H1 (cell line): ENCODE measurements around the gene LCE1F. TPM values are rescaled to one million over a fixed set of nuclear protein-coding genes. Genes with fewer than 3 reads are reported as not detected.

Experiments used
- CTCF ChIA-PET: fragments of 300-600 bp; sonication (Branson Sonifier 250); formaldehyde crosslinking; loops from one replicate; lab custom pipeline; 2021; ENCODE audit not compliant: partially characterized antibody; lab: Charles Lee
- POLR2A ChIA-PET: fragments of 300-600 bp; sonication (Branson Sonifier 250); formaldehyde crosslinking; loops from one replicate; lab custom pipeline; 2021; ENCODE audit warnings: inconsistent platforms; ENCODE audit not compliant: partially characterized antibody; lab: Charles Lee
- DNase-seq, 2 experiments: peaks; one replicate each; pipeline versions ENCODE4 v3.0.0 to v3.0.0-alpha.2; 2010 to 2022; ENCODE audit warnings: low spot score in 2 of 2, low read depth in 1 of 2, mixed read lengths in 1 of 2
- FAIRE-seq: peaks from 2 replicates; lab custom pipeline; 2011; peaks lifted over from hg19 to GRCh38; lab: Jason Lieb, UNC
- H2AFZ ChIP-seq: 2 replicates; pipeline ENCODE4 v1.8.1; 2012; ENCODE audit warnings: low read length, inconsistent platforms
- H2AK5ac ChIP-seq: 2 replicates; pipeline ENCODE4 v1.6.1; 2013; ENCODE audit warnings: low read depth, low read length
- H2BK120ac ChIP-seq: replicated peaks from 2 replicates; pipeline ENCODE3; 2013; ENCODE audit warnings: low read depth, low read length, inconsistent platforms
- H2BK12ac ChIP-seq: 2 replicates; pipeline ENCODE4 v1.6.1; 2013; ENCODE audit warnings: low read depth, low read length
- H2BK15ac ChIP-seq: 2 replicates; pipeline ENCODE4 v1.6.1; 2013; ENCODE audit warnings: low read length
- H2BK20ac ChIP-seq: 2 replicates; pipeline ENCODE4 v1.6.1; 2013; ENCODE audit warnings: low read length
- H2BK5ac ChIP-seq: 2 replicates; pipeline ENCODE4 v1.6.1; 2013; ENCODE audit warnings: low read depth, low read length
- H3K14ac ChIP-seq: 2 replicates; pipeline ENCODE4 v1.6.1; 2013; ENCODE audit warnings: inconsistent platforms; ENCODE audit not compliant: insufficient read length
- H3K18ac ChIP-seq: 2 replicates; pipeline ENCODE4 v1.6.1; 2013; ENCODE audit warnings: low read length; ENCODE audit errors: extremely low read depth
- H3K23ac ChIP-seq: 2 replicates; pipeline ENCODE4 v1.6.1; 2013; ENCODE audit warnings: inconsistent platforms; ENCODE audit not compliant: insufficient read length
- H3K23me2 ChIP-seq: 2 replicates; pipeline ENCODE4 v1.6.1; 2013; ENCODE audit warnings: low read depth, low read length
- H3K27ac ChIP-seq: 2 replicates; pipeline ENCODE4 v1.6.1; 2011; ENCODE audit warnings: low read depth, low read length, inconsistent platforms
- H3K27me3 ChIP-seq, 4 experiments: replicated peaks in 1 of 4; 1 replicate in 1 of 4; 2 replicates in 3 of 4; pipeline versions ENCODE4 v1.6.1 to v1.8.1; 2011 to 2013; ENCODE audit warnings: low read length in 3 of 4, mild to moderate bottlenecking in 3 of 4, inconsistent platforms in 2 of 4, mixed read lengths in 2 of 4, moderate library complexity in 1 of 4; ENCODE audit not compliant: control insufficient read depth in 3 of 4, insufficient read depth in 3 of 4; ENCODE audit errors: extremely low read depth in 1 of 4
- H3K36me3 ChIP-seq, 4 experiments: 2 replicates each; pipeline versions ENCODE4 v1.6.1 to v1.8.1; 2011 to 2013; ENCODE audit warnings: mild to moderate bottlenecking in 4 of 4, low read length in 3 of 4, moderate library complexity in 2 of 4, control low read depth in 1 of 4, inconsistent platforms in 1 of 4; ENCODE audit not compliant: insufficient read depth in 4 of 4, control insufficient read depth in 2 of 4
- H3K4ac ChIP-seq: replicated peaks from 2 replicates; pipeline ENCODE3; 2013; ENCODE audit warnings: low read length, low read depth, mixed read lengths, inconsistent platforms; ENCODE audit not compliant: insufficient read length
- H3K4me1 ChIP-seq, 4 experiments: replicated peaks in 1 of 4; 1 replicate in 1 of 4; 2 replicates in 3 of 4; pipeline versions ENCODE4 v1.6.1 to v1.8.1; 2011 to 2013; ENCODE audit warnings: low read length in 3 of 4, inconsistent platforms in 2 of 4, mixed read lengths in 1 of 4; ENCODE audit not compliant: insufficient read depth in 4 of 4, control insufficient read depth in 3 of 4
- H3K4me2 ChIP-seq, 2 experiments: 2 replicates each; pipeline versions ENCODE4 v1.6.1 to v1.8.1; 2011 to 2013; ENCODE audit warnings: low read depth in 2 of 2, low read length in 2 of 2, control low read depth in 1 of 2, inconsistent platforms in 1 of 2, mild to moderate bottlenecking in 1 of 2; ENCODE audit not compliant: insufficient read depth in 1 of 2
- H3K4me3 ChIP-seq, 4 experiments: fragments of 200-600, 300-600 bp in 1 of 4; sonication (generic), shearing (Covaris generic), sonication (Bioruptor Twin) in 1 of 4; 2 replicates each; pipeline versions ENCODE4 v1.5.1 to v1.8.1; 2011 to 2016; ENCODE audit warnings: low read length in 4 of 4, low read depth in 3 of 4, control low read depth in 2 of 4, inconsistent platforms in 2 of 4, mild to moderate bottlenecking in 2 of 4, mixed read lengths in 1 of 4, moderate library complexity in 1 of 4; ENCODE audit not compliant: insufficient read depth in 2 of 4; ENCODE audit errors: extremely low read depth in 1 of 4
- H3K56ac ChIP-seq: replicated peaks from 2 replicates; pipeline ENCODE3; 2013; ENCODE audit warnings: low read depth, mild to moderate bottlenecking, mixed read lengths, low read length, inconsistent platforms; ENCODE audit not compliant: insufficient read length
- H3K79me1 ChIP-seq: 2 replicates; pipeline ENCODE4 v1.6.1; 2013; ENCODE audit warnings: low read depth, low read length, control low read depth
- H3K79me2 ChIP-seq, 2 experiments: 2 replicates each; pipeline versions ENCODE4 v1.6.1 to v1.8.1; 2012 to 2013; ENCODE audit warnings: low read length in 2 of 2, mild to moderate bottlenecking in 2 of 2, inconsistent platforms in 1 of 2; ENCODE audit not compliant: insufficient read depth in 2 of 2, control insufficient read depth in 1 of 2
- H3K9ac ChIP-seq, 4 experiments: replicated peaks in 1 of 4; 1 replicate in 1 of 4; 2 replicates in 3 of 4; pipeline versions ENCODE4 v1.6.1 to v1.8.1; 2011 to 2013; ENCODE audit warnings: low read depth in 3 of 4, low read length in 3 of 4, control low read depth in 2 of 4, mild to moderate bottlenecking in 2 of 4, moderate library complexity in 2 of 4, inconsistent platforms in 1 of 4; ENCODE audit errors: extremely low read depth in 1 of 4
- H3K9me3 ChIP-seq, 2 experiments: 2 replicates each; pipeline versions ENCODE4 v1.6.1 to v1.8.1; 2012 to 2013; ENCODE audit warnings: mild to moderate bottlenecking in 2 of 2, moderate library complexity in 2 of 2, control low read depth in 1 of 2, inconsistent platforms in 1 of 2, low read depth in 1 of 2, low read length in 1 of 2, mixed read lengths in 1 of 2; ENCODE audit not compliant: insufficient read depth in 2 of 2
- H4K20me1 ChIP-seq, 2 experiments: replicated peaks in 1 of 2; 2 replicates each; pipeline versions ENCODE3 to v1.8.1; 2011 to 2013; ENCODE audit warnings: inconsistent platforms in 2 of 2, low read length in 2 of 2, mild to moderate bottlenecking in 1 of 2; ENCODE audit not compliant: insufficient read depth in 2 of 2, control insufficient read depth in 1 of 2
- H4K5ac ChIP-seq: 2 replicates; pipeline ENCODE4 v1.6.1; 2013; ENCODE audit warnings: low read length, low read depth, mixed read lengths, inconsistent platforms; ENCODE audit not compliant: insufficient read length
- H4K8ac ChIP-seq: 2 replicates; pipeline ENCODE4 v1.8.0; 2013; ENCODE audit warnings: mild to moderate bottlenecking, moderate library complexity, low read length, inconsistent platforms; ENCODE audit not compliant: insufficient read depth; ENCODE audit errors: extremely low read depth
- H4K91ac ChIP-seq: replicated peaks from 2 replicates; pipeline ENCODE3; 2013; ENCODE audit warnings: low read length, mixed read lengths, inconsistent platforms; ENCODE audit not compliant: insufficient read length
- BCL11A ChIP-seq, 2 experiments: IDR thresholded peaks; one replicate each; pipeline ENCODE4 v1.6.1; 2011; ENCODE audit warnings: low read depth in 2 of 2, low read length in 2 of 2, mild to moderate bottlenecking in 2 of 2
- MAFK ChIP-seq: IDR thresholded peaks from 2 replicates; pipeline ENCODE4 v1.6.1; 2012; ENCODE audit warnings: low read depth, mild to moderate bottlenecking, improper control_type of control experiment, low read length
- WGBS, 2 experiments: shearing (Covaris generic) in 1 of 2; methylation state at CpG; one replicate each; pipeline versions ENCODE4 v1.1.6 to v1.1.7; 2013 to 2015; ENCODE audit warnings: low lambda C conversion rate in 2 of 2, mixed read lengths in 2 of 2, inconsistent platforms in 1 of 2, low coverage in 1 of 2, missing lambda C conversion rate in 1 of 2; ENCODE audit not compliant: insufficient replicate concordance in 2 of 2, insufficient coverage in 1 of 2, insufficient read length in 1 of 2; ENCODE audit errors: extremely low coverage in 1 of 2, missing lambda C conversion rate in 1 of 2; 5-methylcytosine and 5-hydroxymethylcytosine counted together
- polyA plus RNA-seq, 7 experiments: library from polyadenylated mRNA; depleted of rRNA in 3 of 7; stranded (reverse) in 5 of 7; unstranded in 2 of 7; fragments of >200 nt in 5 of 7; fragments of 200-250 nt in 2 of 7; gene quantifications; 1 replicate in 5 of 7; 2 replicates in 1 of 7; 4 replicates in 1 of 7; pipeline versions ENCODE4 v1.2.1 to v1.2.3, GENCODE V29; 2011 to 2013; ENCODE audit warnings: missing spikeins in 2 of 7, mixed read lengths in 2 of 7
- total RNA-seq: library from RNA; stranded (reverse); fragmentation: NEBNext Ultra II Directional; extraction: Animal tissue kit (Norgen Biotek cat#: 25700); gene quantifications from 2 replicates; pipeline ENCODE4 v1.2.1, GENCODE V29; 2021

The LCE1F gene
- total and polyA plus RNA-seq, 2 of the 8 experiments (the other 6 are each of a cell fraction or from before 2014, with no cell fraction given) = not detected

GRCh38 chr1:152760551-152761190 is 14.3 kb upstream of the LCE1F start:
- Histone ChIP-seq H3K4ac (no peak overlapping the region), H3K9ac (no peak overlapping the region), H4K8ac (no peak overlapping the region), H3K23me2 (no peaks in the 10 kb centered on the region), H4K5ac (no peak overlapping the region), H3K27me3 (no peaks in the 10 kb centered on the region), H3K36me3 (no peaks in the 10 kb centered on the region), H4K91ac (no peak overlapping the region), H3K14ac (no peak overlapping the region), H3K23ac (no peak overlapping the region), H2BK12ac (no peak overlapping the region), H2BK5ac (no peak overlapping the region), H2BK120ac (no peak overlapping the region), H3K18ac (no peak overlapping the region), H4K20me1 (no peaks in the 10 kb centered on the region), H3K79me2 (no peaks in the 10 kb centered on the region), H2BK15ac (no peak overlapping the region), H3K4me3 (no peak overlapping the region), H2AFZ (no peak overlapping the region), H3K79me1 (no peaks in the 10 kb centered on the region), H3K4me1 (no peaks in the 10 kb centered on the region), H3K56ac (no peak overlapping the region), H3K9me3 (peaks cover 83 to 89% of the 10 kb centered on the region in 2 experiments), H3K27ac (no peak overlapping the region), H2AK5ac (no peak overlapping the region), H2BK20ac (no peak overlapping the region), H3K4me2 (no peak overlapping the region)
- no peak for FAIRE-seq
- 88% methylated on average over 31 of the region's 31 CpGs; no CpG with 5 or more reads in 1 of the 2 experiments for WGBS, 2 experiments
- no peak for DNase-seq
- POLR2A ChIA-PET = no interaction called here
- TF ChIP-seq BCL11A (IDR thresholded peaks at IDR 0.05; ENCODE audit: low read depth in 2 of 2, low read length in 2 of 2) = no peak
- TF ChIP-seq MAFK = no peak
- CTCF ChIA-PET = no interaction called here
